GM12878 (cell line): ENCODE data around the gene VDR. TPM values are rescaled to one million over a fixed set of nuclear protein-coding genes. Genes with fewer than 3 reads are reported as not detected.

Source experiments
- BHLHE40 ChIP-seq, 2 experiments: fragments of 450-650 bp in 1 of 2; IDR thresholded peaks; 2 replicates each; pipeline ENCODE4 v1.6.1; 2011 to 2017; ENCODE audit warnings: low read depth in 2 of 2, borderline replicate concordance in 1 of 2, improper control_type of control experiment in 1 of 2, low read length in 1 of 2, mild to moderate bottlenecking in 1 of 2
- ELK1 ChIP-seq: IDR thresholded peaks from 2 replicates; pipeline ENCODE4 v1.6.1; 2012; ENCODE audit warnings: low read depth, low read length, improper control_type of control experiment
- ETV6 ChIP-seq, 2 experiments: fragments of 450-650 bp in 1 of 2; IDR thresholded peaks in 1 of 2; conservative IDR thresholded peaks in 1 of 2; 2 replicates each; pipeline ENCODE4 v1.6.1; 2014; ENCODE audit warnings: antibody characterized with exemption in 1 of 2, borderline replicate concordance in 1 of 2, low read depth in 1 of 2, mild to moderate bottlenecking in 1 of 2, moderate library complexity in 1 of 2
- GABPA ChIP-seq: IDR thresholded peaks from 2 replicates; pipeline ENCODE4 v1.6.1; 2014; ENCODE audit warnings: antibody characterized with exemption, low read depth, mild to moderate bottlenecking, inconsistent platforms
- GATAD2B ChIP-seq: fragments of 450-650 bp; conservative IDR thresholded peaks from 2 replicates; pipeline ENCODE4 v1.6.1; 2017; ENCODE audit warnings: low read depth, mild to moderate bottlenecking, moderate library complexity
- HDGF ChIP-seq: fragments of 450-650 bp; IDR thresholded peaks from 2 replicates; pipeline ENCODE4 v1.6.1; 2016; ENCODE audit warnings: antibody characterized with exemption
- IKZF2 ChIP-seq, 2 experiments: fragments of 450-650 bp; IDR thresholded peaks; 2 replicates each; pipeline ENCODE4 v1.6.1; 2017; ENCODE audit warnings: mild to moderate bottlenecking in 2 of 2, moderate library complexity in 2 of 2
- IRF4 ChIP-seq: IDR thresholded peaks from 2 replicates; pipeline ENCODE4 v1.6.1; 2011; ENCODE audit warnings: low read depth, low read length
- IRF5 ChIP-seq: fragments of 450-650 bp; IDR thresholded peaks from 2 replicates; pipeline ENCODE4 v1.6.1; 2017; ENCODE audit warnings: borderline replicate concordance
- LARP7 ChIP-seq: fragments of 450-650 bp; IDR thresholded peaks from 2 replicates; pipeline ENCODE4 v1.6.1; 2017; ENCODE audit warnings: mild to moderate bottlenecking
- MAX ChIP-seq: IDR thresholded peaks from 2 replicates; pipeline ENCODE4 v1.6.1; 2012; ENCODE audit warnings: low read depth, low read length, improper control_type of control experiment
- MXI1 ChIP-seq: fragments of 150-350 bp; IDR thresholded peaks from 2 replicates; pipeline ENCODE4 v1.6.1; 2011; ENCODE audit warnings: low read depth, mild to moderate bottlenecking, inconsistent platforms, low read length, improper control_type of control experiment
- NKRF ChIP-seq: fragments of 450-650 bp; conservative IDR thresholded peaks from 2 replicates; pipeline ENCODE4 v1.6.1; 2017; ENCODE audit warnings: mild to moderate bottlenecking, moderate library complexity
- PAX5 ChIP-seq: IDR thresholded peaks from 2 replicates; pipeline ENCODE4 v1.6.1; 2011; ENCODE audit warnings: low read depth, low read length, borderline replicate concordance
- PBX3 ChIP-seq: IDR thresholded peaks from 2 replicates; pipeline ENCODE4 v1.6.1; 2011; ENCODE audit warnings: mild to moderate bottlenecking, low read depth, low read length, moderate library complexity; ENCODE audit not compliant: insufficient replicate concordance
- POLR2A ChIP-seq: IDR thresholded peaks from 2 replicates; pipeline ENCODE4 v1.6.1; 2011; ENCODE audit warnings: low read depth, mild to moderate bottlenecking, low read length
- RAD21 ChIP-seq: IDR thresholded peaks from 2 replicates; pipeline ENCODE4 v1.6.1; 2011; ENCODE audit warnings: mild to moderate bottlenecking, low read depth, low read length, moderate library complexity; ENCODE audit not compliant: insufficient read depth
- REST ChIP-seq: IDR thresholded peaks from 2 replicates; pipeline ENCODE4 v1.6.1; 2012; ENCODE audit warnings: mild to moderate bottlenecking, low read depth, low read length
- RUNX3 ChIP-seq: IDR thresholded peaks from 2 replicates; pipeline ENCODE4 v1.6.1; 2012; ENCODE audit warnings: low read length, inconsistent platforms
- TAF1 ChIP-seq: IDR thresholded peaks from 2 replicates; pipeline ENCODE4 v1.6.1; 2011; ENCODE audit warnings: mild to moderate bottlenecking, low read depth, low read length, borderline replicate concordance
- polyA plus RNA-seq, 11 experiments: library from polyadenylated mRNA; depleted of rRNA in 4 of 11; unstranded in 6 of 11; stranded (reverse) in 5 of 11; fragments of >200 nt; fragmentation: Nextera tagmentation in 4 of 11; fragmentation: Illumina TruSeq in 1 of 11; extraction: Ambion mirVana in 4 of 11; extraction: Trizol in 1 of 11; gene quantifications; 1 replicate in 1 of 11; 2 replicates in 10 of 11; pipeline versions ENCODE4 v1.2.1 to v1.2.3, GENCODE V29; 2011 to 2016; ENCODE audit warnings: inconsistent platforms in 2 of 11, missing spikeins in 2 of 11, low read depth in 1 of 11
- total RNA-seq, 4 experiments: library from RNA; depleted of rRNA in 3 of 4; stranded (reverse); fragments of >200 nt in 3 of 4; fragmentation: Illumina TruSeq in 1 of 4; extraction: Trizol in 1 of 4; gene quantifications; 2 replicates each; pipeline versions ENCODE4 v1.2.1 to v1.2.3, GENCODE V29; 2013 to 2021

The VDR gene
- total and polyA plus RNA-seq, 10 of the 15 experiments (the other 5 are each of a cell fraction or from before 2014, with no cell fraction given): 0.27 to 7.9 (median 3.0) TPM

GRCh38 chr12:47819896-47820630 is 84.7 kb downstream of the VDR start, which contains the start of gene HDAC7 (continued):
- TF ChIP-seq PAX5: no peak
- TF ChIP-seq IRF4: 0 out of 2 replicates have a peak, but pooled peaks have one; percentile 5
- TF ChIP-seq IRF5: no peak
- no peak for TF ChIP-seq HDGF
- TF ChIP-seq ELK1: no peak
- TF ChIP-seq ETV6 (conservative IDR thresholded peaks at IDR 0.05 in 1 of 2, IDR thresholded peaks at IDR 0.05 in 1 of 2; ENCODE audit: borderline replicate concordance in 1 of 2, low read depth in 1 of 2): no peak
- TF ChIP-seq BHLHE40 (IDR thresholded peaks at IDR 0.05; ENCODE audit: borderline replicate concordance in 1 of 2, low read depth in 2 of 2, low read length in 1 of 2): peak in 1 of 2 experiments; percentile 36; a peak in 1 of 4 replicates
- no peak for TF ChIP-seq RAD21
- peak; percentile 28; the same call in 1 of the 2 replicates for TF ChIP-seq NKRF
- peak; percentile 79 for TF ChIP-seq POLR2A
- TF ChIP-seq PBX3: no peak
- TF ChIP-seq RUNX3: peak; percentile 12; the same call in 1 of the 2 replicates
- peak in 1 of 2 experiments; percentile 37; a peak in 1 of 4 replicates for TF ChIP-seq IKZF2 (IDR thresholded peaks at IDR 0.05)
- TF ChIP-seq MXI1: peak; percentile 26; the same call in 1 of the 2 replicates
- no peak for TF ChIP-seq GABPA
- TF ChIP-seq TAF1: peak; percentile 59; the same call in 1 of the 2 replicates
- TF ChIP-seq REST: no peak
- peak; percentile 53 for TF ChIP-seq MAX
- peak; percentile 67 for TF ChIP-seq GATAD2B
- peak; percentile 59; the same call in 1 of the 2 replicates for TF ChIP-seq LARP7
